ENCODE results near the gene NELFA. TPM values are rescaled to one million over a fixed set of nuclear protein-coding genes. Genes with fewer than 3 reads are reported as not detected.

Gene NELFA
- total RNA-seq, 1 donor from 2014 or later: 39.6 TPM

GRCh38 chr4:1990348-1990645 is 18.5 kb downstream of the NELFA start:
- H3K9me3 Mint-ChIP-seq (ENCODE audit: unreplicated experiment): peaks cover 2% of the 10 kb centered on the region
- no peaks in the 10 kb centered on the region for H3K36me3 Mint-ChIP-seq (ENCODE audit: unreplicated experiment)
- no peak overlapping the region for H3K27ac Mint-ChIP-seq (ENCODE audit: unreplicated experiment)
- peaks cover 5% of the 10 kb centered on the region for H3K27me3 Mint-ChIP-seq (ENCODE audit: unreplicated experiment)
- H3K4me1 Mint-ChIP-seq (ENCODE audit: low read depth, unreplicated experiment): no peaks in the 10 kb centered on the region
- no peak overlapping the region for H3K4me3 Mint-ChIP-seq (ENCODE audit: unreplicated experiment)
- no peak for DNase-seq
- no peak for TF ChIP-seq CTCF (IDR thresholded peaks at IDR 0.05; ENCODE audit: partially characterized antibody, unreplicated experiment)

- Mint-ChIP-seq H3K36me3 (ENCODE audit: unreplicated experiment) (no peaks in the 10 kb centered on the region), H3K4me1 (ENCODE audit: low read depth, unreplicated experiment) (no peaks in the 10 kb centered on the region), H3K4me3 (ENCODE audit: unreplicated experiment) (no peak overlapping the region), H3K9me3 (ENCODE audit: unreplicated experiment) (peaks cover 2% of the 10 kb centered on the region), H3K27ac (ENCODE audit: unreplicated experiment) (no peak overlapping the region), H3K27me3 (ENCODE audit: unreplicated experiment) (peaks cover 5% of the 10 kb centered on the region)
- no peak for TF ChIP-seq CTCF (IDR thresholded peaks at IDR 0.05; ENCODE audit: partially characterized antibody, unreplicated experiment)
- no peak for DNase-seq
Observed at GRCh38 chr4:1989533-1990347, 19.0 kb downstream of the NELFA start.

GRCh38 chr4:1988327-1988724 is 20.4 kb downstream of the NELFA start:
- H3K4me1 Mint-ChIP-seq (ENCODE audit: low read depth, unreplicated experiment): no peaks in the 10 kb centered on the region
- H3K36me3 Mint-ChIP-seq (ENCODE audit: unreplicated experiment): no peaks in the 10 kb centered on the region
- H3K27me3 Mint-ChIP-seq (ENCODE audit: unreplicated experiment): peaks cover 5% of the 10 kb centered on the region
- DNase-seq: no peak
- H3K4me3 Mint-ChIP-seq (ENCODE audit: unreplicated experiment): no peak overlapping the region
- H3K27ac Mint-ChIP-seq (ENCODE audit: unreplicated experiment): no peak overlapping the region
- peaks cover 2% of the 10 kb centered on the region for H3K9me3 Mint-ChIP-seq (ENCODE audit: unreplicated experiment)
- no peak for TF ChIP-seq CTCF (IDR thresholded peaks at IDR 0.05; ENCODE audit: partially characterized antibody, unreplicated experiment)

- TF ChIP-seq CTCF (IDR thresholded peaks at IDR 0.05; ENCODE audit: partially characterized antibody, unreplicated experiment): no peak
- Mint-ChIP-seq H3K4me1 (ENCODE audit: low read depth, unreplicated experiment) (no peaks in the 10 kb centered on the region), H3K36me3 (ENCODE audit: unreplicated experiment) (no peaks in the 10 kb centered on the region)
Observed at GRCh38 chr4:1987721-1988326, 20.9 kb downstream of the NELFA start.

GRCh38 chr4:1987296-1987695 is 21.5 kb downstream of the NELFA start:
- TF ChIP-seq CTCF (IDR thresholded peaks at IDR 0.05; ENCODE audit: partially characterized antibody, unreplicated experiment): no peak
- H3K4me1 Mint-ChIP-seq (ENCODE audit: low read depth, unreplicated experiment): no peaks in the 10 kb centered on the region
- H3K27ac Mint-ChIP-seq (ENCODE audit: unreplicated experiment): no peak overlapping the region
- no peaks in the 10 kb centered on the region for H3K36me3 Mint-ChIP-seq (ENCODE audit: unreplicated experiment)
- peaks cover 5% of the 10 kb centered on the region for H3K9me3 Mint-ChIP-seq (ENCODE audit: unreplicated experiment)
- H3K4me3 Mint-ChIP-seq (ENCODE audit: unreplicated experiment): no peak overlapping the region
- peaks cover 5% of the 10 kb centered on the region for H3K27me3 Mint-ChIP-seq (ENCODE audit: unreplicated experiment)
- DNase-seq: no peak

More at GRCh38 chr4:1987721-1988326, 20.9 kb downstream of the NELFA start:
- no peak for DNase-seq
- Mint-ChIP-seq H3K27me3 (ENCODE audit: unreplicated experiment) (peaks cover 5% of the 10 kb centered on the region), H3K4me3 (ENCODE audit: unreplicated experiment) (no peak overlapping the region), H3K27ac (ENCODE audit: unreplicated experiment) (no peak overlapping the region), H3K9me3 (ENCODE audit: unreplicated experiment) (peaks cover 3% of the 10 kb centered on the region)

All from glutamatergic neuron (in vitro differentiated cells).